ENCODE results near the gene GDAP1L1.

GDAP1L1 gene

DNA sequence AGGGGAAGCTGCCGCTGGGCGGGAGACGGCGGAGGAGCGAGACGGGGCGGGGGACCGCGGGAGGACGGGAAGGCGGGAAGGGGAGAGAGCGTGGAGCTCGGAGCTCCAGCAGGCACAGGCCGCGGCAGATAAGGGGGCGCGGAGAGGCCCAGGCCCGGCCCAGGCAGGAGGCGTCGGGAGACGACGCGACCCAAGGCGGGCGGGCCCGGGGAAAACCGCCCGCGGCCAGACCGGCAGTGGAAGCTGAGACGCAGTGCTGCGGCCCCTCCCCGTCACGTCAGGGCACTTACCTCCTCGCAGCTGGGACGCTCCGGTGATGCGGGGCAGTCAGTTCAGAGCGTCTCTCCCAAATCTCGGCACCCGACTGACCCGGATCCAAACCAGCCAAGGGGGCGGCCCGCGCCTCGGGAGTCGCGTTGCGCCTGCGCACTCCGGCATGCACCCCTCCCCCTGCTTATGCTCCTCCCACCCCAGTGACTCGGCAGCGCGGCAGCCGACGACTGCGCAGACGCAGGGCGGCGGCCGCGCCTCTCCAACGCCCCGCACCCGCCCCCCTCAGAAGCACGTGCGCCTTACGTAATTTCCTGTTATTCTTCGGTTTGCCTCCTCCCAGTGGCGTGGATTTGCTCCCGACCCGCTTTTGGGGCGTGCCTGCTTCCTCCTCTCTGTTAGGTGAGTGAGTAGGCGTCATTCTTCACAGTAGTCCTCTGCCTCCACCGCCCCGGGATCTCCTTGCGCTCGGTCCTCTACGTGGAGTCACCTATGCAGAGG lies 36.5 kb upstream of the GDAP1L1 start, which contains the start of gene OSER1:
TSS of gene OSER1 (minus strand) at position 366 of the 771 bp plus-strand sequence. CDS start 3,814 bp downstream, outside the sequence.
- POLR2A ChIA-PET, result interaction anchor here (0.6 to 0.7 kb wide), 4 partner anchors 8 to 416 kb away, joined by 3 to 6 read pairs (median 4); partner anchors contain the start of gene TTPAL
- DNase-seq, result peak; percentile 96 to 99 (median 98)
- H3K27ac ChIP-seq (ENCODE audit: insufficient read depth in 1 of 2, low read depth in 1 of 2, low read length in 2 of 2, poor library complexity in 1 of 2, severe bottlenecking in 2 of 2), result peak within 1 kb of the TSS; percentile 95 to 96
- peaks cover 30 to 50% (median 36%) of the 10 kb centered on the region in 4 experiments for H3K4me1 ChIP-seq (ENCODE audit: control extremely low read depth in 1 of 4, control insufficient read depth in 4 of 4, insufficient read depth in 4 of 4, low read length in 3 of 4)
- H3K4me3 ChIP-seq (ENCODE audit: control insufficient read depth in 1 of 7, extremely low read depth in 1 of 7, insufficient read depth in 4 of 7, low read depth in 2 of 7, low read length in 6 of 7), result peak within 1 kb of the TSS; percentile 86 to 98 (median 94)
- H3K27me3 ChIP-seq (replicated peaks in 2 of 5; ENCODE audit: control insufficient read depth in 4 of 5, insufficient read depth in 5 of 5, low read length in 4 of 5), result no peaks in the 10 kb centered on the region
- 0% methylated on average over 68 of the region's 79 CpGs for WGBS (ENCODE audit: insufficient coverage)
- CTCF ChIA-PET, result interaction anchor here (0.8 kb wide), 1 partner anchor 15 kb away, joined by 3 read pairs; no protein-coding TSS in a partner anchor
- no peaks in the 10 kb centered on the region for H3K9me3 ChIP-seq (ENCODE audit: control extremely low read depth in 1 of 5, control insufficient read depth in 4 of 5, insufficient read depth in 2 of 5, low read depth in 1 of 5, low read length in 4 of 5)
- H3K36me3 ChIP-seq (ENCODE audit: control insufficient read depth in 4 of 4, insufficient read depth in 4 of 4, low read length in 3 of 4), result peaks cover 3 to 9% (median 7%) of the 10 kb centered on the region in 4 experiments

DNA sequence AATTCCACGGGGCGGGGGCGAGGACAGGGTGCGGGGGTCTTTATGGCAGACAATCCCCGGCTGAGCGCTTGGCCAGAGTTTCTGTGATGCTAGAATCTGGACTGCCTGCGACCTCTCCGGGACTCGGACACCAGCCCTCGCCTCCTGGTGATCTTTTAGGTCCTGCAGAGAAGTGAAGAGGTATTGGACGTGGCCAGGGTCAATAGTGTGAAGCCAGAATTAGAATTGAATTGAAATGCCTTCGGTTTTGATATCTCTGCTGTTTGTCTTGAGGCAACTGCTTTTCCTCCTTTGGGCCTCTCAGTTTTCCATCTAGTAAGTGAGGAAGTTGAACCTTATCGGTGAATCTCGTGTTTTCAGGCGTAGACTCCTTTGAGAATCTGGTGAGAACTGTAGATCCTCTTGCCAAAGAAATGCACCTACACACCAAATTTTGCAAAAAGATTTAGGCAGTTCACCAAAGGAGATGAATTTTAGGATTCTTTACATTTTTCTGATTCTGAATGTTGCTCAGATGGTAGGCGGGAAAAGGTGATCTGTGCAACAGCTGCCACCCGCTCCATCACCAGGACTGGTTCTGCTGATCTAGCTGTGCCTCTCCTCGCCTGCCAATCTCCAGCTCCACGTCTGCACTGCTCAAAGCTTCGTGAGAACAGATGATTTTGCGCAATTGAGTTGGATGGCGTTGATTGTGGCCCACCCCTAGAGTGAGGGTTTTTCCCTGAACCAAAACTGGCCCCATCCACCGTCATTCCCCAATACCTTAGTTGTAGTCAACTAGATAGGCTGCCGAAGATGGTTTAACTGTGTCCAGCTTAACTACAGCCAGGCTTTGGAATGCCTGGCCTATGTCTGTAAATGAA lies 35.7 kb upstream of the GDAP1L1 start:
- POLR2A ChIA-PET, result interaction anchor here (0.7 kb wide), 1 partner anchor 299 kb away, joined by 3 read pairs; no protein-coding TSS in a partner anchor
- CTCF ChIA-PET, result interaction anchor here (0.9 to 9.2 kb wide), 4 partner anchors 15 to 249 kb away, joined by 3 to 166 read pairs (median 31); partner anchors contain the start of gene FITM2
- peak overlapping the region; percentile 75 to 98 (median 93) for H3K4me3 ChIP-seq (ENCODE audit: control insufficient read depth in 1 of 7, extremely low read depth in 1 of 7, insufficient read depth in 4 of 7, low read depth in 2 of 7, low read length in 6 of 7)

DNA sequence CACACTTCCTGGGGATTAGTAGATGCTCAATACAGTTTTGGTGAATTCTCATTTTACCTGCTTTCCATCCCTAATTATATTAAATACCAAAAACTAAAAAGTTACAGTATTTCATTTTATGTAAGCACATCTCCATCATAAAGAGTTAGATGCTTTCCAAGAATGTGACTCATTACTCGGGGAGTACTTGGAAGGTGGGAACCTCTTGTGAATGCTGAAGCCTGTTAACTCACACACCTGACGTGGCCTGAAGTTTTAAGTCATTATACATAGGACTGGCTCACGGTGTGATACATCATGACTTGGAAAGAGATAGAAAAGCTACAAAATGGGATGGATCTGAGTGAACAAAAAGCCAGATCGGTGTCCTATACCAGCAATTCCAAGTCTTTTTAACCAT lies 34.3 kb upstream of the GDAP1L1 start:
- Histone ChIP-seq H3K27me3 (replicated peaks in 2 of 5; ENCODE audit: control insufficient read depth in 4 of 5, insufficient read depth in 5 of 5, low read length in 4 of 5) (no peaks in the 10 kb centered on the region), H3K4me1 (ENCODE audit: control extremely low read depth in 1 of 4, control insufficient read depth in 4 of 4, insufficient read depth in 4 of 4, low read length in 3 of 4) (peaks cover 28 to 48% (median 37%) of the 10 kb centered on the region in 4 experiments), H3K27ac (ENCODE audit: insufficient read depth in 1 of 2, low read depth in 1 of 2, low read length in 2 of 2, poor library complexity in 1 of 2, severe bottlenecking in 2 of 2) (no peak overlapping the region), H3K36me3 (ENCODE audit: control insufficient read depth in 4 of 4, insufficient read depth in 4 of 4, low read length in 3 of 4) (no peaks in the 10 kb centered on the region), H3K9me3 (ENCODE audit: control extremely low read depth in 1 of 5, control insufficient read depth in 4 of 5, insufficient read depth in 2 of 5, low read depth in 1 of 5, low read length in 4 of 5) (no peaks in the 10 kb centered on the region), H3K4me3 (ENCODE audit: control insufficient read depth in 1 of 7, extremely low read depth in 1 of 7, insufficient read depth in 4 of 7, low read depth in 2 of 7, low read length in 6 of 7) (no peak overlapping the region)
- ChIA-PET CTCF (interaction anchor here (0.9 to 9.2 kb wide), 6 partner anchors 17 to 247 kb away, joined by 3 to 166 read pairs (median 32); partner anchors contain the start of gene FITM2), POLR2A (no interaction called here)
- no peak for DNase-seq
- WGBS (ENCODE audit: insufficient coverage), result 98% methylated on average over 4 of the region's 4 CpGs

More for the DNA sequence above, 35.7 kb upstream of the GDAP1L1 start:
- Histone ChIP-seq H3K9me3 (ENCODE audit: control extremely low read depth in 1 of 5, control insufficient read depth in 4 of 5, insufficient read depth in 2 of 5, low read depth in 1 of 5, low read length in 4 of 5) (no peaks in the 10 kb centered on the region), H3K36me3 (ENCODE audit: control insufficient read depth in 4 of 4, insufficient read depth in 4 of 4, low read length in 3 of 4) (peaks cover 0 to 1% (median under 1%) of the 10 kb centered on the region in 4 experiments), H3K4me1 (ENCODE audit: control extremely low read depth in 1 of 4, control insufficient read depth in 4 of 4, insufficient read depth in 4 of 4, low read length in 3 of 4) (peaks cover 30 to 49% (median 36%) of the 10 kb centered on the region in 4 experiments), H3K27me3 (replicated peaks in 2 of 5; ENCODE audit: control insufficient read depth in 4 of 5, insufficient read depth in 5 of 5, low read length in 4 of 5) (no peaks in the 10 kb centered on the region), H3K27ac (ENCODE audit: insufficient read depth in 1 of 2, low read depth in 1 of 2, low read length in 2 of 2, poor library complexity in 1 of 2, severe bottlenecking in 2 of 2) (peak overlapping the region; percentile 95 to 96)
- peak; percentile 34 to 65 (median 49) for DNase-seq
- 0% methylated on average over 12 of the region's 24 CpGs for WGBS (ENCODE audit: insufficient coverage)

DNA sequence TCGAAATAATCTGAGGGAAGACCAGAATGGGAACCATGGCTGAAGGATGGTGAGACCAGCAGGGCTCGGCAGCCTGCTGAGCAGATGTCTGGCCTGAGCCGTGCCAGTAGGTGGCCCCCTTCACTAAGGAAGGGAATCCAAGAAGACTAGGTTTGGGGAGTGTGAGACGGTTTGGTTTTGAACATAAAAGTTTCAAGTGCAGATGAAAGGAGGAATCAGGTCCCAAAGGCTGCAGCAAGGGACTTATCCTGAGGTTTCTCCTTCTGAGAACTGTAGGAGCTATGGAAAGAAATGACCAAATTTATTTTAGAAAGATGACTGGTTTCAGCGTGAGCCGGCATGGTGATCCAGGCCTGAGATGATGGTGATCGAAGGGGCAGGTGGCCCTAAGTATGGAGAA lies 32.0 kb upstream of the GDAP1L1 start:
- no peak overlapping the region for H3K27ac ChIP-seq (ENCODE audit: insufficient read depth in 1 of 2, low read depth in 1 of 2, low read length in 2 of 2, poor library complexity in 1 of 2, severe bottlenecking in 2 of 2)
- WGBS (ENCODE audit: insufficient coverage), result 59% methylated on average over 6 of the region's 7 CpGs
- H3K27me3 ChIP-seq (replicated peaks in 2 of 5; ENCODE audit: control insufficient read depth in 4 of 5, insufficient read depth in 5 of 5, low read length in 4 of 5), result no peaks in the 10 kb centered on the region
- H3K4me3 ChIP-seq (ENCODE audit: control insufficient read depth in 1 of 7, extremely low read depth in 1 of 7, insufficient read depth in 4 of 7, low read depth in 2 of 7, low read length in 6 of 7), result no peak overlapping the region
- no peaks in the 10 kb centered on the region for H3K36me3 ChIP-seq (ENCODE audit: control insufficient read depth in 4 of 4, insufficient read depth in 4 of 4, low read length in 3 of 4)
- ChIA-PET POLR2A (no interaction called here), CTCF (interaction anchor here (0.7 to 9.2 kb wide), 22 partner anchors 9 to 514 kb away, joined by 3 to 166 read pairs (median 5); partner anchors contain the start of genes FITM2 and GDAP1L1)
- DNase-seq, result peak; percentile 76 to 84 (median 81)
- peaks cover 27 to 46% (median 38%) of the 10 kb centered on the region in 4 experiments for H3K4me1 ChIP-seq (ENCODE audit: control extremely low read depth in 1 of 4, control insufficient read depth in 4 of 4, insufficient read depth in 4 of 4, low read length in 3 of 4)
- H3K9me3 ChIP-seq (ENCODE audit: control extremely low read depth in 1 of 5, control insufficient read depth in 4 of 5, insufficient read depth in 2 of 5, low read depth in 1 of 5, low read length in 4 of 5), result no peaks in the 10 kb centered on the region

DNA sequence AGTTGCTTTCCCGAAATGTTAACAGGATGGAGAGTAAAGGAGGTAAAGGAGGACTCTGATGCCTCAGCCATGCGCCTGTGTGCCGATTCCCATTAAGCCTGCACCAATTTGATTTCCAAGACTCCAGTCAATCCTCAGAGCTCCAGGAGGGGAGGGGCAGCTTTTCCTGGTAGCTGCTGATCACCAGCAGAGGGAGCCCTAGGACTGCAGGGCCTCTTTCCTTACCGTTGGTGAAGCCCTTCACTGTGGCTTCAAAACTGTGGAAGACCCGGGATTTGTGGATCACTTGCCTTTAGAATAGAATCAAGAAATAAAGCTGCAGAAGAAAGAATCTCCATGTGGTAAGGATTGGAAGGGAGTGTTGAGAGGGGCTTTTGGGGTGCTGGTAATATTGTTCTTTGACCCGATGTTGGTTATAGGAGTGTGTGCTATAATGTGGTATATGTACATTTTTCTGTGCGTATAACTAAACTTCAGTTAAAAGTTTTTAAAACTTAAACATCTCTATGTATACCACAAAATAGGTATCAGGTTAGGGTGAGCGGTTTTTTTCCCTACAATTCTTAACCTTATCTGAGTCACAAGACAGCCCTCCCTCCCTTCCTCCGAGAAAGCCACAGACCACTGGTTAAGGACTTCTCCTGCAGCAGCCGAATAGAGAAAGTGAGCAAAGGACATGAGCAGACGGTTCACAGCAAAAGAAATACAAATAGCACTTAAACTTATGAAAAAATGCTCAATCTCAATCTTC lies 29.6 kb upstream of the GDAP1L1 start:
- 29% methylated on average over 5 of the region's 11 CpGs for WGBS (ENCODE audit: insufficient coverage)
- peaks cover 18 to 32% (median 29%) of the 10 kb centered on the region in 4 experiments for H3K4me1 ChIP-seq (ENCODE audit: control extremely low read depth in 1 of 4, control insufficient read depth in 4 of 4, insufficient read depth in 4 of 4, low read length in 3 of 4)
- CTCF ChIA-PET, result interaction anchor here (0.7 to 9.2 kb wide), 30 partner anchors 9 to 655 kb away, joined by 3 to 166 read pairs (median 4); partner anchors contain the start of gene FITM2
- H3K36me3 ChIP-seq (ENCODE audit: control insufficient read depth in 4 of 4, insufficient read depth in 4 of 4, low read length in 3 of 4), result no peaks in the 10 kb centered on the region
- peak overlapping the region in 6 of 7 experiments; percentile 27 to 65 (median 40) for H3K4me3 ChIP-seq (ENCODE audit: control insufficient read depth in 1 of 7, extremely low read depth in 1 of 7, insufficient read depth in 4 of 7, low read depth in 2 of 7, low read length in 6 of 7)
- POLR2A ChIA-PET, result no interaction called here
- H3K27me3 ChIP-seq (replicated peaks in 2 of 5; ENCODE audit: control insufficient read depth in 4 of 5, insufficient read depth in 5 of 5, low read length in 4 of 5), result no peaks in the 10 kb centered on the region
- no peaks in the 10 kb centered on the region for H3K9me3 ChIP-seq (ENCODE audit: control extremely low read depth in 1 of 5, control insufficient read depth in 4 of 5, insufficient read depth in 2 of 5, low read depth in 1 of 5, low read length in 4 of 5)
- peak; percentile 79 to 91 (median 86) for DNase-seq
- no peak overlapping the region for H3K27ac ChIP-seq (ENCODE audit: insufficient read depth in 1 of 2, low read depth in 1 of 2, low read length in 2 of 2, poor library complexity in 1 of 2, severe bottlenecking in 2 of 2)

DNA sequence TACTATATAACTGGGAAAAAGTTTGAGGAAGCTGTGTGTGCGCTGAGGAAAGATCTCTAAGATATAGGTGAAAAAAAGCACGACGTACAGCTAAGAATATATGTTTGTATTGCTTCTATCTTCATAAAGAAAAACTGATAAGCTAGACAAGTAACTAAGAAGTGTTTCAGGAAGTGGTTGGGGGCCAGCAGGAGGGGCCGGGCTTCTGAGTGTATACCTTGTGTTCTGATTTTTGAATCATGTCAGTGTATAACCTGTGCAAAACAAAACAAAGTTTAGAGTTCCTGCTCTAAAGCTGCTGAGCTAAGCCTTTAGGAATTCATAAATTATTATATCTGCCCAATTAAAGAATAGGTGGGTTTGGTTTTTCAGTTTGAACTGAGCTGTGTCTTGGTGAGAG lies 28.7 kb upstream of the GDAP1L1 start:
- POLR2A ChIA-PET, result interaction anchor here (0.8 to 1.2 kb wide), 2 partner anchors 8 to 29 kb away, joined by 3 to 6 read pairs; partner anchors contain the start of gene OSER1
- Histone ChIP-seq H3K4me1 (ENCODE audit: control extremely low read depth in 1 of 4, control insufficient read depth in 4 of 4, insufficient read depth in 4 of 4, low read length in 3 of 4) (peaks cover 18 to 32% (median 29%) of the 10 kb centered on the region in 4 experiments), H3K27ac (ENCODE audit: insufficient read depth in 1 of 2, low read depth in 1 of 2, low read length in 2 of 2, poor library complexity in 1 of 2, severe bottlenecking in 2 of 2) (no peak overlapping the region), H3K27me3 (replicated peaks in 2 of 5; ENCODE audit: control insufficient read depth in 4 of 5, insufficient read depth in 5 of 5, low read length in 4 of 5) (no peaks in the 10 kb centered on the region), H3K9me3 (ENCODE audit: control extremely low read depth in 1 of 5, control insufficient read depth in 4 of 5, insufficient read depth in 2 of 5, low read depth in 1 of 5, low read length in 4 of 5) (no peaks in the 10 kb centered on the region), H3K36me3 (ENCODE audit: control insufficient read depth in 4 of 4, insufficient read depth in 4 of 4, low read length in 3 of 4) (no peaks in the 10 kb centered on the region), H3K4me3 (ENCODE audit: control insufficient read depth in 1 of 7, extremely low read depth in 1 of 7, insufficient read depth in 4 of 7, low read depth in 2 of 7, low read length in 6 of 7) (peak overlapping the region in 3 of 7 experiments; percentile 28 to 65 (median 58))
- CTCF ChIA-PET, result interaction anchor here (0.6 to 9.2 kb wide), 11 partner anchors 12 to 242 kb away, joined by 3 to 166 read pairs (median 5); partner anchors contain the start of gene FITM2
- peak in 2 of 3 donors; percentile 30 to 45 for DNase-seq
- 0% methylated on average over 1 of the region's 4 CpGs for WGBS (ENCODE audit: insufficient coverage)

Measured in common myeloid progenitor, CD34-positive (primary cell).